Measurements from ENCODE around the gene ZSCAN9. TPM values are rescaled to one million over a fixed set of nuclear protein-coding genes. Genes with fewer than 3 reads are reported as not detected.
A peak's percentile ranks its signal among the peaks of the same experiment; 100 is the strongest.

ZSCAN9 gene
- 12.3 and 13.9 TPM in 2 replicates for total RNA-seq (2014; rRNA removed; shearing (Covaris generic))

- DNase-seq (ENCODE audit: low spot score), result peak; percentile 90
These were observed at the start of gene ZSCAN9 for GRCh38 chr6:28225056-28225834. ZSCAN9 (plus strand) TSS chr6:28225275; CDS start chr6:28227085, 1,810 bp downstream.

GRCh38 chr6:28176373-28176772 lies 48.7 kb upstream of the ZSCAN9 start:
- DNase-seq (ENCODE audit: low spot score), result no peak

GRCh38 chr6:28182255-28182654 lies 42.8 kb upstream of the ZSCAN9 start:
- DNase-seq (ENCODE audit: low spot score), result no peak

GRCh38 chr6:28188111-28188979 lies 36.7 kb upstream of the ZSCAN9 start:
- DNase-seq (ENCODE audit: low spot score), result no peak

DNA sequence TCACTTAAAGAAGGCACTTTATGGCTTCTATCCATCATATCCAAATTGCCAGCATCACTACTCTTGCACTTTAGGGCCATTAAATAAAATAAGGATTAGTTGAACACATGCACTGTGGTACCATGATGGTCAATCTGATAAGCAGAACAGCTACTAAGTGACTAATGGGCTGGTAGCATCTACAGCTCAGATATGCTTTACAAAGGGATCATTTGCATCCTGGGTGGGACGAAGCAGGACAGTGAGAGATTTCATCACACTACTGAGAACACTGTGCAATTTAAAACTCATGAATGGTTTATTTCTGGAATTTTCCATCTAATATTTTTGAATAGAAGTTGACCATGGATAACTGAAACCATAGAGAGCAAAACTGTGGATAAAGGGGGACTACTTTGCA lies 25.1 kb upstream of the ZSCAN9 start:
- no peak for DNase-seq (ENCODE audit: low spot score)

GRCh38 chr6:28203201-28203600 lies 21.9 kb upstream of the ZSCAN9 start:
- DNase-seq (ENCODE audit: low spot score), result no peak

DNA sequence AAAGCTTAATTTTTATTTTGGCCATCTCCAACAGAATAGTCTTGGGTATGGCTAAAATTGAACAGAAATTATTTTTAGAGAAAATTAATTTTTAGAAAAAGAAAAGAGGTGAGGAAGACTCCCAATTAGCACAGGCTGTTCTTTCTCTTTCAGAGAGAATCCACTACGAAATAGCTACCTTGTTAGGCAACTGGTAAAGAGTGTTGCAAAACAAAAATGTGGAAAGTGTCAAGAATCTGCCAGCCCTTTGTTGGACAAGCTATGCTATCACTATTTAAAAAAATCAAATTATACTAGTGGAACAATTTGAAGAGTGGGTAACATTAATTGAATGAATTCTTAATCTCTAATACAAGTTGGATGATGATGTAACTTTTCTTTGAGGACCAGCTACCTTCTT lies 19.2 kb upstream of the ZSCAN9 start:
- no peak for DNase-seq (ENCODE audit: low spot score)

DNA sequence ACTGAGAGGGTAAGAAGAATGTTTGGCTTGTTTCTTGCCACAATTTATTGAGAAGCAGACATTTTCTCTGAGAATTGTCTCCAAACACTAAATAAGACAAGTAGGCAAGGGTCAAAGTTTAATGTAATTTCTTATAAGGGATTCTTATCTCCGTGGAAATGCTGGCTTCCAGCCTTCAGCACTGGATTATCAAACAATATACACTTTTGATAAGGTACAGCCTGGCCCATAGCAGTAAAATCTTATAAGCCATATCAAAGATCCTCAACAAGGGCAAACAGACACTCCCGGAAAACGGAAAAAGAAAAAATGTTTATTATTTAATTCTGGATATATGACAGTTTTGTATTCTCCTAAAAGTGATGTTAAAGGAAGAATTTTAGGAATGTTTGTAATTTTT lies 18.5 kb upstream of the ZSCAN9 start:
- no peak for DNase-seq (ENCODE audit: low spot score)

DNA sequence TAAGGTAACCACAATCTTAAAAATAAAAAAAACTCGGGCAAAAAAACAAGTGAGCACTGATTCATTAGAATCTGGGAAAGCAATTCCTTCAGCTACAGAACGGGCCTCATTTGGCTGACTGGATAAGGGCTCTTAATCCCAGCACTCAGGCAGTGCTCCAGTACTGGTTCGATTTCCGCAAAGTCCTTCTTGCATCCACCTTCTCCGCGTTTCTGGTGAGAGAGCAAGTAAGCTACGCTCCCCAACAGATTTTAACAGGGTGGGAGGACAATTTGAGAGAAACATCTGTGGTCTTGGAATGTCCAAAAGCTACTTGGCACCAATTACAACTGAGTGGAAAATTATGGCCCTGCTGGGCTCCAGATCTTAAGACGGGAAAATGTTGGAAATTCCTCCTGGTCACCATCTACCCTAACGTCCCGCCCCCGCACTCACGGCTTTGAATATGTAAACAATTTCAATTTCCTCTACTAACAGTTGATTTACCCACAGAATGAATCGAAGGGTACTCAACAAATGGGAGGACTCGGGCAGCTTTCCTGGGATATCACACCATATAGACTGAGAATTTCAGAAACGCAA lies 18.1 kb upstream of the ZSCAN9 start:
- DNase-seq (ENCODE audit: low spot score), result no peak

DNA sequence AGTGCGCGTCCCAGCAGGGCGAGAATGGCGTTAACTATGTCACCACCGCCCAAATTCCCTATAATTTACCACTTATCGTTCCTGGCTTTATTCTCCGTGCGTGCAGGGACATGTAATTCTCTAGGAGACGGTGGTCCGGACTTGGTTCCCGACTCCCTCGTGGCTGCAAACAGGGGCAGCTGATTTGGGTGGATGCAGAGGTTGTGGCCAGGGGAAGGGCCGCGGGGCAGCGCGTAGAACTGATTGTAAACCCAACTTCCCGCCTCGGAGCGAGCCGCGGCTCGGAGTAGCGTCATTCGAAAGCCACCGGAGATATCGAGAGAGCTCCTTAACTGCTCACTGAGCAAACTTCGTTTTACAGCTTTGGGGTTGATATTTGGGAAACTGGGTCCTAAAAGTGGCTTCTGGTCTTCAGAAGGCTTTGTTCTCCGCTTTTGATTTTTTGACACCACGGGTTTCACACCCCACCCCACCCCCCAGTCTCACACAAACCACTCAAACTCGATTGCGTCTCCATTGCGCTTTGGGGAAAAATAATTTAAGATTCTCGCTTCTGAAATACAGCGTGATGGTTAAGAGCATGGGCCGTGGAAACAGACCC lies 17.5 kb upstream of the ZSCAN9 start:
- DNase-seq (ENCODE audit: low spot score), result no peak

GRCh38 chr6:28208111-28208659 lies 16.9 kb upstream of the ZSCAN9 start:
- no peak for DNase-seq (ENCODE audit: low spot score)

DNA sequence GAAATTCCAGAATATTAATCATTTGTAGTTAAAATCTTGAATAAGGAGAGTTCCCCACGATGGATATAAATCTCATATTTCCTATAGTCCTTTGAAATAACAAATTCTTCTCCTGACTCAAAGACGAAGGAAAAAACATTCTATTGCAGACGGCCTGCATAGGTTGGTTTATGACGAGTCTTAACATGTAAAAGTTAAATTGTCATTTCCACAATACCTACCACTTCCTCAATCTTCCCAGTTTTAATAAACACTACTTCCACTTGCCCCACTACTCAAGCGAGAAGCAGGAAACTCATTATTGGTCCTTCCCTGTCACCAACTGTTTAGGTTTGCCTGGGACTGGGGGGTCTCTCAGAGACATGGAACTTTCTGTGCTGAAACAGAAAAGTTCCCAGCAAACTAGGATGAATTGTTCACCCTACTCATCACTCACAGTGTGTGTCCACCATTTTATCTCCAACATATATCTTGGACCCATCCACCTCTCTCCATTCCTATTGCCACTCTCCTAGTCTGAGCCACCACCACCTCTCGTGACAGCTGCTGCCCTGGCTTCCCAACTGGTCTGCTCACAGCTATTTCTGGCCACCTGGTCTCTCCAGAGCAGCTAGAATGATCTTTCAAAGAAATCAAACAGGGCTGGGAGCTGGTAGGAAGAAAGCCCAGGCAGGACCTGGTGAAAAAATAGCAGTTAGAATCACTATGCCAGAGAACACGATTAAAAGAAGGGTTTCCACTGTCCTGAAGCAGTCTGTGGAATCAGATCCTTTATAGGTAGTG lies 15.1 kb upstream of the ZSCAN9 start:
- DNase-seq (ENCODE audit: low spot score), result no peak

DNA sequence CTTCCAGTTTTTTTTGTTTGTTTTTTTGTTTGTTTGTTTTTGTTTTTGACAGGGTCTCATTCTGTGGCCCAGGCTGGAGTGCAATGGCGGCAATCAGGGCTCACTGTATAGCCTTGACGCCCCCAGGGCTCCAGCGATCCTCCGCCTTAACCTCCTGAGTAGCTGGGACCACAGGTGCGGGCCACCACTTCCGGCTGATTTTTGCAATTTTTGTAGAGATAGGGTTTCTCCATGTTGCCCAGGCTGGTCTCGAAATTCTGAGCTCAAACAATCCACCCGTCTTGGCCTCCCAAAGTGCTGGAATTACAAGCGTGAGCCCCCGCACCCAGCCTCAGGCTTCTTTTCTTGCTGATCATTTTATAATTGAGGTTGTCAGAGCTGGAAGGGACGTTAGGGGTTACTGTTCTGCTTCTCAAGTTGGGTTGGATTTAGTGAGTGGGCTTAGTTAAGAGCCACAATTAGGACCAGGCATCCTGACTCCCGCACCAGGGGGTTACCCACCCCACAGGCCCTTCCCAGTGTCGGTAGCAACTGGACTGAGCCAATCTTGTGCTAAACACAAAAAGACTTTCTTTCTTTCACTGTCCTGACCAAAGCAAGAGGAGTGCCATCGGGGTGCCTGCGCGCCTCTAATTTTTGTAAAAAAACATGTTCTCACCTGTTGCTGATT lies 13.1 kb upstream of the ZSCAN9 start:
- no peak for DNase-seq (ENCODE audit: low spot score)

DNA sequence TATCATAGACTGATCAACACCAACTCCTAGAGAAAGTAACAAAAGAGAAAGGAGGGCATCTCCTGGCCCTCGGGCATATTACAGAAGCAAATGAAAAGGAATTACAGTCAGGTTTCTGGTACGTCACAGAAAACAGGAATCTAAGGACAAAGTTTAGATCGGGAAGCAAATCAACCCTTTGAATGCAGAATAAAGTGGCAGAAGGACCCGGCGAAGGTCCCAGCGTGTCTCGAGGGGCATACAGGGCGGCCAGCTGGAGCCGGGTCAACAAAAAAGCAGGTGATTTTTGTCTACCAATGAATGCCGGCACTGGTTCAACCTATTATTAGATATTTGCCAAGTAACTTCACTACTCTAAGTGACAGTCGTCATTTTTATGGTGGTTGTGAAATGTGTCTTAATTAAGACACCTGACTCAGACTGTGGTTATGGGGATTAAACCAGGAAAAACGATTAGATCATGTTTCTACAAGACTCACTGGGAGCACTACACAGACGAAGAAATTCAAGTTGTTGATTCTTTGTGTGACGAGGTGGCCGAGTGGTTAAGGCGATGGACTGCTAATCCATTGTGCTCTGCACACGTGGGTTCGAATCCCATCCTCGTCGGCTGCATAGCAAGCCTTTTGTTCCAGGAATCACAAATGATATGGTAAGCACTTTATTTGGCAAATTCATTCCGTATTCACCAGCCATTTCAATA lies 12.4 kb upstream of the ZSCAN9 start:
- DNase-seq (ENCODE audit: low spot score), result peak; percentile 84

DNA sequence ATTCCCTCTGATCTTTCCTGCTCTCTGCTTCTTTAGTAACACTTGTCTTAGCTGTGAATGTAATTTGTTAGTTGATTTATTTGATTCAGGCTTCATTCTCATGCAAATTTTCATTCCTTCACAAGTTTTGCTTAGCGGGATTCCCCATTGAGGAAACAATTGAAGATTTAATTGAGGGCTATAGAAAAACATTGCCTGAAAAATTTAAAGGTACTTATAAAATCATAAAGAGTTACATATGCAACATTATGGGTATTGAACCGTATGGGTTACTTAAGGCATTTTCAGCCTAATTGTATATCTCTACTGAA lies 11.9 kb upstream of the ZSCAN9 start:
- no peak for DNase-seq (ENCODE audit: low spot score)

DNA sequence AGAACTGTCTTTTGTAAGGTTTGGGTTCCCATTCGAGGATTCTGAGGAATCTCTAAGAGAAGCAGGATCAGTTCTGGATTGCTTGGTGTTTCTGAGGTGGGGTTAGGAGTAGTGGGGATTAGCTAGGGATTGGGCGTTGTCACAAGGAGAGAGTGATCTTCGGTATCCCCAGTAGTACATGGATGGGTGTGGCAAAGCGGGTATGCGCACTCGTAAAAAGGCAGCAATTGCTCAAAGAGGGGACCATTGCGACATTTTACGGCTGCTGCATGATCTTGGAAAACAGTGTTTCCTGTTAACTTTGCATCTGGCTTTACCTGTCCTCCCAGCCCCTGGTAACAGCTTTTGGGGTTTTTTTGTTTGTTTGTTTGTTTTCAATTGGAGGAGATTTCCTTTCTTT lies 9.7 kb upstream of the ZSCAN9 start:
- DNase-seq (ENCODE audit: low spot score), result no peak

- no peak for DNase-seq (ENCODE audit: low spot score)
These were observed 7.2 kb upstream of the ZSCAN9 start for GRCh38 chr6:28217890-28218289.

GRCh38 chr6:28218312-28219248 lies 6.5 kb upstream of the ZSCAN9 start:
- DNase-seq (ENCODE audit: low spot score), result peak; percentile 73

All from H4 (cell line).